Kidney (tissue), 14 donors: ENCODE results near the gene CREG1. TPM values are rescaled to one million over a fixed set of nuclear protein-coding genes. Genes with fewer than 3 reads are reported as not detected.

Experiments used
- DNase-seq, 5 donors: peaks; one replicate each; pipeline ENCODE4 v3.0.0-alpha.2; 2013 to 2020
- FAIRE-seq: peaks from 2 replicates; lab custom pipeline; 2012; peaks lifted over from hg19 to GRCh38; lab: Jason Lieb, UNC
- H3K27ac ChIP-seq, 2 donors: one replicate each; pipeline ENCODE4 v1.7.0; 2013; ENCODE audit warnings: low read depth in 2 of 2, low read length in 2 of 2, inconsistent platforms in 1 of 2
- H3K27me3 ChIP-seq: one replicate; pipeline ENCODE4 v1.7.1; 2013; ENCODE audit warnings: low read length, inconsistent platforms; ENCODE audit not compliant: control insufficient read depth, insufficient read depth
- H3K36me3 ChIP-seq, 3 donors: one replicate each; pipeline versions ENCODE4 v1.7.0 to v1.7.1; 2013; ENCODE audit warnings: low read length in 3 of 3, control low read depth in 1 of 3, inconsistent platforms in 1 of 3; ENCODE audit not compliant: insufficient read depth in 3 of 3, control insufficient read depth in 2 of 3
- H3K4me1 ChIP-seq, 3 donors: one replicate each; pipeline versions ENCODE4 v1.7.0 to v1.7.1; 2013; ENCODE audit warnings: low read length in 3 of 3, inconsistent platforms in 1 of 3, low read depth in 1 of 3; ENCODE audit not compliant: control insufficient read depth in 2 of 3, insufficient read depth in 2 of 3
- H3K4me3 ChIP-seq, 3 donors: one replicate each; pipeline versions ENCODE4 v1.7.0 to v1.8.1; 2013; ENCODE audit warnings: low read length in 3 of 3, control low read depth in 1 of 3, inconsistent platforms in 1 of 3
- H3K9ac ChIP-seq, 3 donors: one replicate each; pipeline versions ENCODE4 v1.7.0 to v1.7.1; 2013; ENCODE audit warnings: low read length in 3 of 3, control low read depth in 1 of 3, inconsistent platforms in 1 of 3
- H3K9me3 ChIP-seq, 3 donors: one replicate each; pipeline versions ENCODE4 v1.7.0 to v1.7.1; 2013; ENCODE audit warnings: low read length in 3 of 3, control low read depth in 1 of 3, inconsistent platforms in 1 of 3; ENCODE audit not compliant: control insufficient read depth in 2 of 3, insufficient read depth in 1 of 3
- CTCF ChIP-seq: IDR thresholded peaks from 3 replicates; pipeline ENCODE4 v1.5.1; 2012; ENCODE audit warnings: mild to moderate bottlenecking, moderate library complexity, borderline replicate concordance; ENCODE audit not compliant: insufficient read depth; ENCODE audit errors: extremely low read depth
- intact Hi-C: fragments of 100-400 bp; cut with DNase I; formaldehyde crosslinking; loops from one replicate; pipeline ENCODE4 v1.11.1; 2022
- polyA plus RNA-seq: library from polyadenylated mRNA; stranded (reverse); fragments of 350-450 nt; fragmentation: Illumina TruSeq; extraction: RNeasy Lipid Tissue Mini Kit (QIAGEN cat#74804); gene quantifications from one replicate; pipeline ENCODE4 v1.2.3, GENCODE V29; 2014; ENCODE audit warnings: low read depth, low replicate concordance; ENCODE audit not compliant: insufficient read depth
- total RNA-seq: library from RNA; stranded (reverse); fragmentation: NEBNext Ultra II Directional; extraction: Animal tissue kit (Norgen Biotek cat#: 25700); gene quantifications from one replicate; pipeline ENCODE4 v1.2.1, GENCODE V29; 2021
- donor health status: control.
- donor health status: control.
- donor health status: control.
- donor health status: control.
- donor health status: control.
- donor health status: DM: yes; HTN: yes; CAD: no.
- donor health status: Normal renal cell carcinoma (clear cell type).

Gene CREG1
- total and polyA plus RNA-seq, 2 donors from 2014 or later = 91.2 to 115 TPM

- DNase-seq = no peak
- H3K4me3 ChIP-seq = no peak overlapping the region
- no peak overlapping the region for H3K27ac ChIP-seq
Measured at GRCh38 chr1:167516404-167517388, 36.9 kb downstream of the CREG1 start.

GRCh38 chr1:167515893-167516321 lies 37.7 kb downstream of the CREG1 start:
- no peak for DNase-seq
- Histone ChIP-seq H3K4me3 (no peak overlapping the region), H3K27me3 (no peaks in the 10 kb centered on the region), H3K4me1 (no peaks in the 10 kb centered on the region), H3K27ac (no peak overlapping the region), H3K9ac (no peak overlapping the region), H3K36me3 (no peaks in the 10 kb centered on the region), H3K9me3 (no peaks in the 10 kb centered on the region)
- no peak for FAIRE-seq
- TF ChIP-seq CTCF = no peak
- intact Hi-C loops = no loop called here

More at GRCh38 chr1:167516404-167517388, 36.9 kb downstream of the CREG1 start:
- Histone ChIP-seq H3K9ac (no peak overlapping the region), H3K9me3 (no peaks in the 10 kb centered on the region), H3K27me3 (no peaks in the 10 kb centered on the region), H3K36me3 (no peaks in the 10 kb centered on the region), H3K4me1 (no peaks in the 10 kb centered on the region)
- no peak for TF ChIP-seq CTCF
- intact Hi-C loops = no loop called here
- FAIRE-seq = no peak

- H3K36me3 ChIP-seq = no peaks in the 10 kb centered on the region
- FAIRE-seq = no peak
- no peak overlapping the region for H3K27ac ChIP-seq
- intact Hi-C loops = no loop called here
- no peaks in the 10 kb centered on the region for H3K9me3 ChIP-seq
- H3K9ac ChIP-seq = no peak overlapping the region
- no peak overlapping the region for H3K4me3 ChIP-seq
- no peak for TF ChIP-seq CTCF
- no peaks in the 10 kb centered on the region for H3K4me1 ChIP-seq
- H3K27me3 ChIP-seq = no peaks in the 10 kb centered on the region
- DNase-seq = no peak
Measured at GRCh38 chr1:167515461-167515860, 38.1 kb downstream of the CREG1 start.
